H1 (cell line): Measurements from ENCODE around the gene PSMD13.

Source experiments
- ATF3 ChIP-seq: IDR thresholded peaks from 2 replicates; pipeline ENCODE4 v1.6.1; 2011; ENCODE audit warnings: low read depth, mild to moderate bottlenecking, low read length; ENCODE audit not compliant: insufficient read depth
- BRCA1 ChIP-seq: IDR thresholded peaks from 2 replicates; pipeline ENCODE4 v1.6.1; 2012; ENCODE audit warnings: low read depth, low read length, improper control_type of control experiment
- CHD2 ChIP-seq: IDR thresholded peaks from 2 replicates; pipeline ENCODE4 v1.6.1; 2012; ENCODE audit warnings: low read length, improper control_type of control experiment
- CTCF ChIP-seq, 3 experiments: IDR thresholded peaks; 1 replicate in 2 of 3; 2 replicates in 1 of 3; pipeline versions ENCODE4 v1.5.1 to v1.6.1; 2011; ENCODE audit warnings: low read length in 3 of 3, mild to moderate bottlenecking in 3 of 3, inconsistent platforms in 2 of 3, low read depth in 1 of 3, moderate library complexity in 1 of 3; ENCODE audit not compliant: insufficient read depth in 1 of 3; ENCODE audit errors: control extremely low read depth in 1 of 3
- EP300 ChIP-seq, 2 experiments: IDR thresholded peaks; 1 replicate in 1 of 2; 2 replicates in 1 of 2; pipeline ENCODE4 v1.6.1; 2011 to 2012; ENCODE audit warnings: low read depth in 2 of 2, low read length in 2 of 2, mild to moderate bottlenecking in 2 of 2, borderline replicate concordance in 1 of 2, inconsistent platforms in 1 of 2, moderate library complexity in 1 of 2
- EZH2 ChIP-seq: fragments of 200-600 bp; sonication (generic); IDR thresholded peaks from 2 replicates; pipeline ENCODE4 v1.7.1; 2012; ENCODE audit warnings: low read depth, mild to moderate bottlenecking, moderate library complexity, low read length, inconsistent platforms; ENCODE audit not compliant: severe bottlenecking
- JUN ChIP-seq: IDR thresholded peaks from 2 replicates; pipeline ENCODE4 v1.6.1; 2011; ENCODE audit warnings: low read depth, mild to moderate bottlenecking, improper control_type of control experiment, low read length
- POLR2AphosphoS5 ChIP-seq: IDR thresholded peaks from 2 replicates; pipeline ENCODE4 v1.6.1; 2011; ENCODE audit warnings: low read depth, low read length

- no peak for TF ChIP-seq JUN
- TF ChIP-seq CTCF (IDR thresholded peaks at IDR 0.05; ENCODE audit: control extremely low read depth in 1 of 3, insufficient read depth in 1 of 3, low read depth in 1 of 3, low read length in 3 of 3) = no peak
- no peak for TF ChIP-seq BRCA1
- TF ChIP-seq EZH2 = no peak
- no peak for TF ChIP-seq EP300 (IDR thresholded peaks at IDR 0.05; ENCODE audit: borderline replicate concordance in 1 of 2, low read depth in 2 of 2, low read length in 2 of 2)
- TF ChIP-seq POLR2AphosphoS5 = no peak
- no peak for TF ChIP-seq ATF3
- TF ChIP-seq CHD2 = no peak
Observed at GRCh38 chr11:293852-294661, 57.3 kb downstream of the PSMD13 start.
